HG02763 (cell line): Measurements from ENCODE around the gene ADH5.
"Not testable (repeated sequence)": the region's sequence is repeated elsewhere in the genome, so short reads cannot be mapped to it uniquely, and the experiment has no call there.

Experiments used
- ATAC-seq: cut with Tn5 transposase; IDR thresholded peaks from one replicate; pipeline ENCODE4 v1.9.1; 2021; ENCODE audit warnings: mild to moderate bottlenecking, moderate library complexity; ENCODE audit not compliant: unreplicated experiment

ADH5 gene

GRCh38 chr4:99088481-99089365 lies at the start of gene ADH5:
TSS of gene ADH5 (minus strand) at chr4:99088788. CDS start at chr4:99088700, 88 bp downstream.
- peak; percentile 96 for ATAC-seq

- ATAC-seq: no peak
Measured at GRCh38 chr4:99136329-99136728, 47.7 kb upstream of the ADH5 start.

DNA sequence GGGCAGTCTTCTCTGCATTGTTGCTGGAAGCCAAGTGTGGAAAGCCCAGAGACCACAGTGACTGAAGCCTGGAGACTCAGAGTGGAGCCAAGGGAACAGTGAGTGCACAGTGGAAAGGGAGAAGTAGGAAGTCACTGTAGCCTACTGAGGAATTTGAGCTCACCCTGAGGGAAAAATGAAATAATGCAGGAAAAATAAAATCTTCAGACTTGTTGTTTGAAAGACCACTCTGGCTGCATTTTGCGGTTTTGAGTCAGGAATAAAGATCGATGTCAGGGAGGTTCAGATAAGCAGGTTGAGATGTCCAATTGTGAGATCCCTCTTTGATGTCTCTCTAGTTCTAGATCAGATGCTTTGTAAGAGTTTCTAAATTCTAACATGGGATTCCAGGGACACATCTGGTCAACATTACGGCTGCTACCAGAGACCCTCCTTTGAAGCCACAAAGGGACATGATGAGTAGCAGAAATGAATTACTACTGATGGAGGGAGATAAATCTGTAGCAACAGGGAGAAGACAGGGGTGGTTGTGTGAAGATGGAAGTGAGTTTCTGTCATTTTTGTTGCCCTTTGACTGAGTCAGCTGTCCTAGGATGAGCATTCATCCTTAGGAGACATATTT lies 47.1 kb upstream of the ADH5 start:
- ATAC-seq: no peak

- no peak for ATAC-seq
Measured at GRCh38 chr4:99134586-99134985, 46.0 kb upstream of the ADH5 start.

DNA sequence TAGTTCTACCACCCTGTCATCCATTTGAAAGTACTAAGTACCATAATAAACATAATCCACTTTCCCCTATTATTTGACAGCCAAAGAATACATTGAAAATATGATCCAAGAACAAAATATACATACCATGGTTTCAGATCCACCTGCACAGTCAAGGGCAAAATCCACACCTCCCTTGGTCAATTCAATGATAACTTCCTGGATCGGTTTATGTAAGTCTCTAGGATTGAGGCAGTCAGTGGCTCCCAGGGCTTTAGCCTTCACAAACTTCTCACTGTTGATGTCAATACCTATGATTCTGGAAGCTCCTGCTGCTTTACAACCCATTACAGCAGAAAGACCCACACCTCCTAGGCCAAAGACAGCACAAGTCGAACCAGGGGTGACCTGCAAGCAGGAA lies 42.8 kb upstream of the ADH5 start:
- no peak for ATAC-seq

GRCh38 chr4:99126376-99126775 lies 37.8 kb upstream of the ADH5 start:
- ATAC-seq: no peak

DNA sequence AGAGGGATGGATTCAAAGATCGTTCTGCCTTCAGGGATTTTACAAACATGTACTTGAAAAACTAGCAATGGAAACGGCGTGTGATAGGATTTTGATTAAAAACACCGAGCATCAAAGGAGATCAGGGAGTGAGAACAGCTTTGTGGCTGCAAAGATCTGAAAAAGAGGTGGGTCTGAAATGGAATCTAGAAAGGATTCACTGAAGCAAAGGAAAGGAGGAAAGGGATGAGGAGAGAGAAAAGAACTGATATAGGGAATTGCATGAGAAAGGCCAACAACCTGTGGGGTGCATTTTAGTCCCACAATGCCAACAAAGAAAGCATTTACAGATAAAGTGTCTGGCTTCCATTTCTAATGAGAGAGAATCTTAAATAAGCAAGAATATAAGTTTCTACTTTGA lies 32.4 kb upstream of the ADH5 start:
- ATAC-seq: no peak

DNA sequence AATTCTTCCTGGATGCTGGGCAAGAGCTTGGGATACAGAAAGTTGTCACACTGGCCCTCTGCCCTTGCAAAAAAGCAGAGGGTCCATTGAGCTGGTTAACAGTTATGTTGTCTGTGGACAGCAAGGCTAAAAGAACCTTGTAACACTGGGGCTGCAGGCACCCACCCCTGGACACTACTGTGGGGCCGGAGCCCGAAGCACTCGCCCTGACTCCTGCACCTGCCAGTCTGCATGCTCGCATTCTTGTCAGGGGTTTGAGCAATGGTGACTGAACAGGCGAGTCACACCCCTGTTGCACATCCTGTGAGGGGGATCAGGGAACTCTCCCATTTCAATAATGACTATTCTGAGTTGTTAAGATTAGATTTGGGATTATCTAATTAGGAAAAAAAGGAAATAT lies 31.9 kb upstream of the ADH5 start:
- no peak for ATAC-seq

- ATAC-seq: no peak
Measured at GRCh38 chr4:99117876-99118693, 29.5 kb upstream of the ADH5 start.

GRCh38 chr4:99117122-99117841 lies 28.7 kb upstream of the ADH5 start:
- ATAC-seq: not testable (repeated sequence)

GRCh38 chr4:99109286-99109685 lies 20.7 kb upstream of the ADH5 start:
- ATAC-seq: not testable (repeated sequence)

DNA sequence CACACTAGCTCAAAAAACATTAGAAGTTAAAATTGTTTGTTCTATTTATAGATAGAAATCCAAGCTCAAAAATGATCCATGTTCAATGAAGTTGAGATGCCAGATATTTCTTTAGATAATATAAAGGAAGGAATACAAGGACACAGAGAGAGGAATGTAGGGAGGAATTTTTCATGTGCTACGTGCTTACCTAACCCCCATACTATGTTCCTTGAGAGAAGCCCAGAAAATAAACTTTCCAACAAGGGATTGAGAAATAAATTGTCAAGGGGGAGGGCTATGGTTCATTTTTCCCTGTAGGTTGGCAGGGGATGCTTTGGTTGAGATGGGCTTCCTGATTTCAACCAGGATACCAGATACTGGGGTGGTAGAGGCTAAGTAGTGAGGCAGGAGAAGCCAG lies 15.6 kb upstream of the ADH5 start:
- no peak for ATAC-seq

GRCh38 chr4:99103166-99103565 lies 14.6 kb upstream of the ADH5 start:
- no peak for ATAC-seq

GRCh38 chr4:99102634-99103033 lies 14.0 kb upstream of the ADH5 start:
- no peak for ATAC-seq

- ATAC-seq: no peak
Measured at GRCh38 chr4:99100876-99101275, 12.3 kb upstream of the ADH5 start.

DNA sequence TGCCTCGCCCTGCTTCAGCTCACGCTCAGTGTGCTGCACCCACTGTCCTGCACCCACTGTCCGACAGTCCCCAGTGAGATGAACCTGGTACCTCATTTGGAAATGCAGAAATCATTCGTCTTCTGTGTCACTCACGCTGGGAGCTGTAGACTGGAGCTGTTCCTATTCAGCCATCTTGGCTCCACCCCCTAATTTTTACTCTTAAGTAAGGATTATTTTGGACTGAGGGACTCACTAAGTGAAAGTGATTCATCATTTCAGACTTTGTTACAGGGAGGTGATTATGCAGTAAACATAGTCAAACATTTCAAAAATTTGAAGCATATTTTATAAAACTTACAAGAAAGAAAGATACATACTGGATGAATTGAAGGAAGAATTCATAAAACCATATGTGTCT lies 11.2 kb upstream of the ADH5 start:
- not testable (repeated sequence) for ATAC-seq

DNA sequence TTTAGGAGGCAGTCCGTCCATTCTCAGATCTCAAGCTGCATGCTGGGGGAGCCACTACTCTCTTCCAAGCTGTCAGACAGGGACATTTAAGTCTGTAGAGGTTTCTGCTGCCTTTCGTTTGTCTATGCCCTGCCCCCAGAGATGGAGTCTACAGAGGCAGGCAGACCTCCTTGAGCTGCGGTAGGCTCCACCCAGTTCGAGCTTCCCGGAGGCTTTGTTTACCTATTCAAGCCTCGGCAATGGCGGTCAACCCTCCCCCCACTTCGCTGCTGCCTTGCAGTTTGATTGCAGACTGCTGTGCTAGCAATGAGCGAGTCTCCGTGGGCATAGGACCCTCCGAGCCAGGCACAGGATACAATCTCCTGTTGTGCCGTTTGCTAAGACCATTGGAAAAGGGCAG lies 10.7 kb upstream of the ADH5 start:
- no peak for ATAC-seq

DNA sequence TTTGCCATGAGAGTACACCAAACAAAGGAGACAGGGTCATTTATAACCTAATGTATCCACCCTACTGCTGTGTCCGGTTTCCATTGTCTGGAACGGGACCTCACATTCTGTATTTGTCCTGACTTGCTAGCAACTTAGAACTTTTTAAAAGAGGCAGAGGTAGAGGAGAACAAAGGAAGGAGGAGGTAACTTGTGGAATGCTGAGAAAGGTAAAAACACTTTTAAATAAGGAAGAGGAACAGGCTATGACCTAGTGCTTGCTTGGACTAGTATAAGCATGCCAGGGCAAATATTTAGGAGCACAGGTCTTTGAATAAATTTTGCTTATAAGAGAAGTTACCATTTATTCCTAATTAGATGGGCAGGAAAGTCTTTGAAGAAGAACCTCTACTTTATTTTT lies 3.3 kb upstream of the ADH5 start:
- not testable (repeated sequence) for ATAC-seq

- ATAC-seq: no peak
Measured at GRCh38 chr4:99091216-99091575, 2.6 kb upstream of the ADH5 start.

GRCh38 chr4:99090481-99091215 lies 2.1 kb upstream of the ADH5 start:
- no peak for ATAC-seq
